Neural cell (in vitro differentiated cells): ENCODE data around the gene ASIC2. TPM values are rescaled to one million over a fixed set of nuclear protein-coding genes. Genes with fewer than 3 reads are reported as not detected.

Source experiments
- H2AFZ ChIP-seq: fragments of 200-600, 300-800 bp; sonication (generic), shearing (Covaris generic); 2 replicates; pipeline ENCODE4 v1.6.0; 2014; ENCODE audit warnings: low read depth, mild to moderate bottlenecking, antibody characterized with exemption, low read length, moderate library complexity
- H3F3A ChIP-seq: fragments of 200-600 bp; shearing (Covaris generic); 2 replicates; pipeline ENCODE4 v1.6.1; 2016; ENCODE audit warnings: mild to moderate bottlenecking, moderate library complexity, mixed read lengths, antibody characterized with exemption, low read length; ENCODE audit not compliant: insufficient read depth, poor library complexity, severe bottlenecking
- H3K27ac ChIP-seq: fragments of 200-600, 300-800 bp; sonication (generic), shearing (Covaris generic); 2 replicates; pipeline ENCODE4 v1.5.1; 2014; ENCODE audit warnings: mild to moderate bottlenecking, low read length, moderate library complexity
- H3K27me3 ChIP-seq: fragments of 300-800, 200-600 bp; sonication (generic), shearing (Covaris generic); 2 replicates; pipeline ENCODE4 v1.6.0; 2014; ENCODE audit warnings: mild to moderate bottlenecking, low read depth, low read length, moderate library complexity; ENCODE audit not compliant: insufficient read depth
- H3K36me3 ChIP-seq: fragments of 300-800, 200-600 bp; sonication (generic), shearing (Covaris generic); 2 replicates; pipeline ENCODE4 v1.5.1; 2014; ENCODE audit warnings: mild to moderate bottlenecking, antibody characterized with exemption, low read length, moderate library complexity; ENCODE audit not compliant: insufficient read depth
- H3K4me2 ChIP-seq: fragments of 300-800, 200-600 bp; sonication (generic), shearing (Covaris generic); 2 replicates; pipeline ENCODE4 v1.6.0; 2014; ENCODE audit warnings: mild to moderate bottlenecking, low read length
- H3K4me3 ChIP-seq: fragments of 300-800, 200-600 bp; sonication (generic), shearing (Covaris generic); 2 replicates; pipeline ENCODE4 v1.5.1; 2014; ENCODE audit warnings: mild to moderate bottlenecking, low read length, moderate library complexity
- H3K79me2 ChIP-seq: fragments of 200-600 bp; shearing (Covaris generic); replicated peaks from 2 replicates; pipeline ENCODE4 v1.6.0; 2014; ENCODE audit warnings: mild to moderate bottlenecking, low read length, moderate library complexity; ENCODE audit not compliant: insufficient read depth
- H3K9ac ChIP-seq: fragments of 300-800, 200-600 bp; sonication (generic), shearing (Covaris generic); 2 replicates; pipeline ENCODE4 v1.6.1; 2016; ENCODE audit warnings: mild to moderate bottlenecking, low read length, mixed read lengths
- H3K9me2 ChIP-seq: fragments of 200-600 bp; shearing (Covaris generic); 2 replicates; pipeline ENCODE4 v1.6.1; 2016; ENCODE audit warnings: mild to moderate bottlenecking, low read length, mixed read lengths; ENCODE audit not compliant: insufficient read depth
- H3K9me3 ChIP-seq: fragments of 200-600, 300-800 bp; sonication (generic), shearing (Covaris generic); 2 replicates; pipeline ENCODE4 v1.6.1; 2016; ENCODE audit warnings: mild to moderate bottlenecking, mixed run types, low read length, moderate library complexity, mixed read lengths
- H4K20me1 ChIP-seq: fragments of 200-600 bp; shearing (Covaris generic); 2 replicates; pipeline ENCODE4 v1.6.1; 2016; ENCODE audit warnings: mild to moderate bottlenecking, mixed run types; ENCODE audit not compliant: insufficient read depth
- EP300 ChIP-seq: fragments of 450-650 bp; conservative IDR thresholded peaks from 2 replicates; pipeline ENCODE4 v1.6.1; 2014; ENCODE audit warnings: antibody characterized with exemption, mild to moderate bottlenecking, moderate library complexity; ENCODE audit not compliant: poor library complexity, severe bottlenecking
- EZH2 ChIP-seq: fragments of 200-600, 300-800 bp; shearing (Covaris generic), sonication (generic); IDR thresholded peaks from 2 replicates; pipeline ENCODE4 v1.6.1; 2014; ENCODE audit warnings: antibody characterized with exemption, low read length, borderline replicate concordance, mild to moderate bottlenecking; ENCODE audit not compliant: insufficient read depth, poor library complexity, severe bottlenecking
- MXI1 ChIP-seq: fragments of 450-650 bp; conservative IDR thresholded peaks from 2 replicates; pipeline ENCODE4 v1.6.1; 2014; ENCODE audit warnings: antibody characterized with exemption, mild to moderate bottlenecking; ENCODE audit not compliant: poor library complexity, severe bottlenecking
- POLR2AphosphoS5 ChIP-seq: IDR thresholded peaks from 2 replicates; pipeline ENCODE4 v1.6.1; 2012
- RAD21 ChIP-seq: fragments of 450-650 bp; conservative IDR thresholded peaks from 2 replicates; pipeline ENCODE4 v1.6.1; 2014; ENCODE audit warnings: antibody characterized with exemption, mild to moderate bottlenecking, moderate library complexity
- REST ChIP-seq: IDR thresholded peaks from 2 replicates; pipeline ENCODE4 v1.6.1; 2012; ENCODE audit warnings: borderline replicate concordance
- SMC3 ChIP-seq: fragments of 450-650 bp; conservative IDR thresholded peaks from 2 replicates; pipeline ENCODE4 v1.6.1; 2014; ENCODE audit warnings: antibody characterized with exemption, mild to moderate bottlenecking, moderate library complexity; ENCODE audit not compliant: poor library complexity
- TAF1 ChIP-seq: IDR thresholded peaks from 2 replicates; pipeline ENCODE4 v1.6.1; 2012; ENCODE audit warnings: low read depth
- polyA plus RNA-seq: library from polyadenylated mRNA; depleted of rRNA; stranded (reverse); fragments of >200 nt; gene quantifications from 2 replicates; pipeline ENCODE4 v1.2.3, GENCODE V29; 2014
- TF ChIP-seq, protein P1 (sequence below): fragments of 450-650 bp; IDR thresholded peaks from 2 replicates; pipeline ENCODE4 v1.5.1; 2014; ENCODE audit warnings: antibody characterized with exemption, mild to moderate bottlenecking, moderate library complexity; ENCODE audit not compliant: poor library complexity, severe bottlenecking

ASIC2 gene
- polyA plus RNA-seq, 1 donor from 2014 or later = 2.4 TPM

- no peak overlapping the region for H2AFZ ChIP-seq
- no peaks in the 10 kb centered on the region for H4K20me1 ChIP-seq
- H3K9me2 ChIP-seq = no peaks in the 10 kb centered on the region
- H3K27ac ChIP-seq = no peak overlapping the region
- no peaks in the 10 kb centered on the region for H3K9me3 ChIP-seq
- H3K79me2 ChIP-seq = no peaks in the 10 kb centered on the region
- H3K4me2 ChIP-seq = no peak overlapping the region
- H3K36me3 ChIP-seq = no peaks in the 10 kb centered on the region
- no peaks in the 10 kb centered on the region for H3K27me3 ChIP-seq
- H3K9ac ChIP-seq = no peak overlapping the region
- H3F3A ChIP-seq = no peaks in the 10 kb centered on the region
- H3K4me3 ChIP-seq = no peak overlapping the region
- TF ChIP-seq TAF1 (no peak), EZH2 (no peak), RAD21 (no peak), EP300 (no peak)
- TF ChIP-seq, protein P1, sequence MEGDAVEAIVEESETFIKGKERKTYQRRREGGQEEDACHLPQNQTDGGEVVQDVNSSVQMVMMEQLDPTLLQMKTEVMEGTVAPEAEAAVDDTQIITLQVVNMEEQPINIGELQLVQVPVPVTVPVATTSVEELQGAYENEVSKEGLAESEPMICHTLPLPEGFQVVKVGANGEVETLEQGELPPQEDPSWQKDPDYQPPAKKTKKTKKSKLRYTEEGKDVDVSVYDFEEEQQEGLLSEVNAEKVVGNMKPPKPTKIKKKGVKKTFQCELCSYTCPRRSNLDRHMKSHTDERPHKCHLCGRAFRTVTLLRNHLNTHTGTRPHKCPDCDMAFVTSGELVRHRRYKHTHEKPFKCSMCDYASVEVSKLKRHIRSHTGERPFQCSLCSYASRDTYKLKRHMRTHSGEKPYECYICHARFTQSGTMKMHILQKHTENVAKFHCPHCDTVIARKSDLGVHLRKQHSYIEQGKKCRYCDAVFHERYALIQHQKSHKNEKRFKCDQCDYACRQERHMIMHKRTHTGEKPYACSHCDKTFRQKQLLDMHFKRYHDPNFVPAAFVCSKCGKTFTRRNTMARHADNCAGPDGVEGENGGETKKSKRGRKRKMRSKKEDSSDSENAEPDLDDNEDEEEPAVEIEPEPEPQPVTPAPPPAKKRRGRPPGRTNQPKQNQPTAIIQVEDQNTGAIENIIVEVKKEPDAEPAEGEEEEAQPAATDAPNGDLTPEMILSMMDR = no peak
Observed at GRCh38 chr17:33229499-33229898, 63.6 kb downstream of the ASIC2 start.

GRCh38 chr17:33229028-33229427 lies 64.1 kb downstream of the ASIC2 start:
- H4K20me1 ChIP-seq = no peaks in the 10 kb centered on the region
- H3K4me2 ChIP-seq = no peak overlapping the region
- TF ChIP-seq EZH2 = no peak
- H2AFZ ChIP-seq = no peak overlapping the region
- no peaks in the 10 kb centered on the region for H3K36me3 ChIP-seq
- no peaks in the 10 kb centered on the region for H3K27me3 ChIP-seq
- H3K79me2 ChIP-seq = no peaks in the 10 kb centered on the region
- H3K27ac ChIP-seq = no peak overlapping the region
- no peaks in the 10 kb centered on the region for H3K9me3 ChIP-seq
- no peaks in the 10 kb centered on the region for H3K9me2 ChIP-seq
- no peak overlapping the region for H3K9ac ChIP-seq
- H3F3A ChIP-seq = no peaks in the 10 kb centered on the region
- no peak overlapping the region for H3K4me3 ChIP-seq

- H3K4me3 ChIP-seq = no peak overlapping the region
- no peaks in the 10 kb centered on the region for H3K79me2 ChIP-seq
- H3K9ac ChIP-seq = no peak overlapping the region
- H3K36me3 ChIP-seq = no peaks in the 10 kb centered on the region
- TF ChIP-seq EZH2 (no peak), REST (no peak), MXI1 (no peak), RAD21 (no peak), POLR2AphosphoS5 (no peak), TAF1 (no peak), SMC3 (no peak), EP300 (no peak)
- no peak overlapping the region for H3K27ac ChIP-seq
- no peak overlapping the region for H3K4me2 ChIP-seq
- no peak overlapping the region for H2AFZ ChIP-seq
- no peaks in the 10 kb centered on the region for H3F3A ChIP-seq
- no peaks in the 10 kb centered on the region for H3K9me3 ChIP-seq
- H3K9me2 ChIP-seq = no peaks in the 10 kb centered on the region
- H4K20me1 ChIP-seq = no peaks in the 10 kb centered on the region
- H3K27me3 ChIP-seq = no peaks in the 10 kb centered on the region
Observed at GRCh38 chr17:33228548-33228947, 64.5 kb downstream of the ASIC2 start.
